KOPT-K1 (cell line): ENCODE measurements around the gene PSMB5.

ENCODE experiments used
- H3K27ac ChIP-seq: fragments of 200-600 bp; sonication (generic); 2 replicates; pipeline ENCODE4 v1.5.1; 2016; ENCODE audit warnings: antibody characterized with exemption, mild to moderate bottlenecking, low read depth, low read length; ENCODE audit not compliant: poor library complexity, severe bottlenecking
- H3K36me3 ChIP-seq: fragments of 200-600 bp; sonication (generic); 2 replicates; pipeline ENCODE4 v1.5.1; 2017; ENCODE audit warnings: antibody characterized with exemption, mild to moderate bottlenecking, low read length, moderate library complexity; ENCODE audit not compliant: insufficient read depth
- H3K9me3 ChIP-seq: fragments of 200-600 bp; sonication (generic); 2 replicates; pipeline ENCODE4 v1.5.1; 2017; ENCODE audit warnings: antibody characterized with exemption, low read length, mild to moderate bottlenecking; ENCODE audit not compliant: insufficient read depth, poor library complexity, severe bottlenecking

PSMB5 gene

GRCh38 chr14:23040100-23040499 lies 5.4 kb upstream of the PSMB5 start:
- H3K36me3 ChIP-seq: no peaks in the 10 kb centered on the region
- H3K27ac ChIP-seq: no peak overlapping the region
- H3K9me3 ChIP-seq: no peaks in the 10 kb centered on the region

- Histone ChIP-seq H3K9me3 (no peaks in the 10 kb centered on the region), H3K27ac (peak overlapping the region; percentile 87)
Observed at GRCh38 chr14:23035303-23036144, 824 bp upstream of the PSMB5 start.

GRCh38 chr14:23033801-23034497 lies 751 bp downstream of the PSMB5 start:
- Histone ChIP-seq H3K9me3 (no peaks in the 10 kb centered on the region), H3K36me3 (peaks cover 47% of the 10 kb centered on the region), H3K27ac (peak overlapping the region; percentile 87)

More at GRCh38 chr14:23035303-23036144, 824 bp upstream of the PSMB5 start:
- H3K36me3 ChIP-seq: peaks cover 31% of the 10 kb centered on the region

- Histone ChIP-seq H3K36me3 (peaks cover 53% of the 10 kb centered on the region), H3K27ac (peak overlapping the region; percentile 87), H3K9me3 (no peaks in the 10 kb centered on the region)
Observed at GRCh38 chr14:23033251-23033727, 1.4 kb downstream of the PSMB5 start.

DNA sequence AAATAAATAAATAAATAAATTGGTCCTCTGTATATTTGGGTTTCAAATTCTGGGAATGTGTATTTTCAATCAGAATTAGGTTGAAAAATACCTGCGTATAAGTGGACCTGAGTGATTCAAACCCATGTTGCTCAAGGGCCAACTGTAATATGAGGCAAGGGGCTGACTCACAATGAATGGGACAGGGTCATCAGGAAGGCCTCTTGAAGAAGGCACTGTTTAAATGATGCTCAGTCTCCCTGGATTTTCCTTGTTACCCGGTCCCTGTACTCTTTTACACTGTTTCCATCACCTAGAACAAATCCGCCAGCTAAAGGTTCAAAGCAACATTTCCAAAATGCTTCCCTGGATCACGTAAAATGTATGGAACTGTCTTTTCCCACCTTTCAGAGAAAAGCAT lies 3.8 kb downstream of the PSMB5 start:
- H3K36me3 ChIP-seq: peaks cover 69% of the 10 kb centered on the region
- no peaks in the 10 kb centered on the region for H3K9me3 ChIP-seq
- H3K27ac ChIP-seq: no peak overlapping the region

DNA sequence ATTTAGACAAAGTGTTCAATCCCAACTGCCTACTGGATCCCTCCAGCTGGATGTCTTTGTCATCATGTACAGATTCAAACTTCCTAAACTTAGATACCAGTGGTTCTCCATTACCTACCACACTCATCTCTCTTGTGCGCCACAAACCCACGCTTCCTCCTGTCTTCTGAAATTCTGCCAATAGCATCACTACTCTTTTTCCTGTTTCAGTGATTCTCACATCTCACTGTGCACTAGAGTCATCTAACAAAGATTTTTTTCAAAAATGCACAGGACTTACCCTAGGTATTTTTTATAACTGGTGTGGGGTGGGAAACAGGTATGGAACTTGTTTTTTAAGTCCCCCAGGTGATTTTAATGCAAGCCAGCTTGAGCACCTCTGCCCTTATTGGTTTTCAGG lies 5.9 kb downstream of the PSMB5 start:
- H3K9me3 ChIP-seq: no peaks in the 10 kb centered on the region
- no peak overlapping the region for H3K27ac ChIP-seq
- H3K36me3 ChIP-seq: peaks cover 90% of the 10 kb centered on the region

GRCh38 chr14:23025151-23025814 lies 9.4 kb downstream of the PSMB5 start:
- Histone ChIP-seq H3K27ac (no peak overlapping the region), H3K36me3 (peaks cover 68% of the 10 kb centered on the region), H3K9me3 (no peaks in the 10 kb centered on the region)

GRCh38 chr14:23024612-23025075 lies 10.1 kb downstream of the PSMB5 start:
- peaks cover 62% of the 10 kb centered on the region for H3K36me3 ChIP-seq
- H3K27ac ChIP-seq: no peak overlapping the region
- H3K9me3 ChIP-seq: no peaks in the 10 kb centered on the region

- Histone ChIP-seq H3K36me3 (peaks cover 53% of the 10 kb centered on the region), H3K27ac (no peak overlapping the region), H3K9me3 (no peaks in the 10 kb centered on the region)
Observed at GRCh38 chr14:23023795-23024152, 10.9 kb downstream of the PSMB5 start.

- Histone ChIP-seq H3K9me3 (no peaks in the 10 kb centered on the region), H3K27ac (no peak overlapping the region), H3K36me3 (peaks cover 48% of the 10 kb centered on the region)
Observed at GRCh38 chr14:23023022-23023794, 11.5 kb downstream of the PSMB5 start.

GRCh38 chr14:23021889-23022442 lies 12.7 kb downstream of the PSMB5 start:
- peaks cover 39% of the 10 kb centered on the region for H3K36me3 ChIP-seq
- no peak overlapping the region for H3K27ac ChIP-seq
- no peaks in the 10 kb centered on the region for H3K9me3 ChIP-seq

DNA sequence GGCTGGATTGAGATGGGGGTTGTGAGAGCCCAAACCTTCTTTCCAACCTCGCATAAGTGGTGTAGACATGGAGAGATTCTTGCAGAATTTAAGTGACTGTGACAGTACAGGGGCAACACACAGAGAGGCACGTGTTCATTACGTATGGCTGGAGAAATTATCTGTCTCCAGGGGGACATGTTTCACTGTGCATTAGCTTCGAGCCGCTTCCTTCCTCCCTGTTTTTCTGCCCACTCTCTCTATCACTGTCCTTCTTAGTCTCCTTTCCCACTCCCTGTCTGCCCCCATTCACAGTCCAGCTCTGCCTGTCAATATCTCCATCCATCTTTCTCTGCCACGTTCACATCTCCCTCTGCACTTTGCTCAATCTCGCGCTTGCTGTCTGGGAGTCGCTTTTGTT lies 13.3 kb downstream of the PSMB5 start:
- H3K36me3 ChIP-seq: peaks cover 38% of the 10 kb centered on the region
- H3K9me3 ChIP-seq: no peaks in the 10 kb centered on the region
- no peak overlapping the region for H3K27ac ChIP-seq

GRCh38 chr14:23020143-23021128 lies 14.3 kb downstream of the PSMB5 start:
- no peak overlapping the region for H3K27ac ChIP-seq
- H3K9me3 ChIP-seq: no peaks in the 10 kb centered on the region
- H3K36me3 ChIP-seq: peaks cover 28% of the 10 kb centered on the region
